GM19240 (cell line): ENCODE data around the gene ABHD16A.

ENCODE experiments used
- DNase-seq: peaks from one replicate; pipeline ENCODE4 v3.0.0; 2011; ENCODE audit warnings: low spot score; ENCODE audit not compliant: insufficient read length

The ABHD16A gene

DNA sequence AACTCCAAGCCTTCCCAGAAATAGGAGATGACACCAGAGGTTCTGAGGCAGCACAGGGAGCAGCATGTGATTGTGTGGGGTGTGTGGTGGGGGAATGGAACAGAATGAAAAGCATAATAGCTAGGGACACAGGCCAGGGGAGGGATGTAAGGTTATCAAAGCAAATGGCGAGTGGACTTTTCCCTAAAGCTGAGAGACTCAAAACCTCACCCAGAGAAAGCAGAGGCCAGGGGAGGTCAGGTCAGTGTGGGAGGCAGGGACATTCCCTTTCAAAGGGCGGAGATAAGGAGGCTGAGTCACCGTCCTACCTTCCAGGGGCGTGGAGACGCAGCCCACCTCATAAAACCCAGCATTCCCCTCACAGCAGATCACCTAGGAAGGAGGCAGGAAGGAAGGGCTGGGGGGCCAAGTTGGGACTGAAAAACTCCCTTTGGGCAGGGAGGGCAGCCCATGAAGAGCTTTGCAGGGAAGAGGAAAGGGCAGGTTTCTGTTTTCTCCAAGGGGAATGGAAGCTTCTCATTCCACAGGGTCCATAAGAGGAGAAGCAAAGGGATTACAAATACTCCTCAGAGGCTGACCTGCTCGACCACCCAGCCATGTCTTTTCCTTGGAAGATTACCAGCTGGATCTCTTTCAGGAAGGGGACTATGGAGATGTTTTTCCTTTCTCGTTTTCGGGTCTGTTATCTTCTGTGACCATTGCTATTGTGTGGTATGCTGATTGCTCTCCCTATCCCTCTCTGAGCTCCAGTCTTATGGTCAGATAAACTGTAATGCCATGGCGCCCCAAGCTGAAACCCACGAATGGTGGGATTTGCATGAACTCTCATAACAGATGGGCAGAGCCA lies 12.7 kb downstream of the ABHD16A start:
- no peak for DNase-seq

DNA sequence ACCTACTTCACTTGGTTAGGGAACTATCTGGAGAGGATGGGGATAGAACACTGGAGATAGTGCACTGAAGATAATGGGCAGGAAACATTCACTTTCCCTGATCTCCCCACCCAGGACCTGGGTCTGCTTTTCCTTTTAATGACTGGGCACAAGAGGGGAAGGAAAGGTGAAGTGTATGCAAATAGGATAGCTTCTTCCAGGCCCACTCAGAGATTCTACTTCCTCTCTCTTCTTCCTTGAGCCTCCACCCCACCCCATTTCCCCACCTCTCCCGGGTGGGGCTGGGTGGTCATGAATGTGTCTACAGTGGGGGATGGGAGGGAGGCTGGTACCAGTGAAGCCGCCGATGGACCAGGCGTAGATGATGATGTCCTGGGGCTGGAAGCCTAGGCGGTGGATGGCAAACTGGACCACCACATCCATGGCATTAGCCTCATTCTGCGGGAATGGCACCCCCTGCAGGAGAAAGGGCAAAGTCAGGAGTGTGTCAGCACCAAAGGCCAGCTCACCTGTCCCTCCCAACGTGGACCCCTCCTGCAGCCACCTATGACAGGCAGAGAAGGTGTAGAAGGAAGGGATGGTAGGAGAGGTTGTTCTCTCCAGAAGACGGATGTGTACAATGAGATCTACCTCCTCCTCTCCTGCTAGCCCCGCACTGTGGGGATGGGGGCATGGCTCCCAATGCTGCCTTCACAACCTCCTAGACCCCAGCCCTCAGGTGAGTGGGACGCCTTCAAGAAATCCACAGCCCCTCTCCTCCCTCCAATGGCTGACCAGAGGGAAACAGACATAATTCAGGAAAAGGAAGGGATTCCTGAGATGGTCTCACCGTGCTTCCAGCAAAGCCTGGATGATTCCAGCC lies 13.6 kb downstream of the ABHD16A start:
- no peak for DNase-seq

DNA sequence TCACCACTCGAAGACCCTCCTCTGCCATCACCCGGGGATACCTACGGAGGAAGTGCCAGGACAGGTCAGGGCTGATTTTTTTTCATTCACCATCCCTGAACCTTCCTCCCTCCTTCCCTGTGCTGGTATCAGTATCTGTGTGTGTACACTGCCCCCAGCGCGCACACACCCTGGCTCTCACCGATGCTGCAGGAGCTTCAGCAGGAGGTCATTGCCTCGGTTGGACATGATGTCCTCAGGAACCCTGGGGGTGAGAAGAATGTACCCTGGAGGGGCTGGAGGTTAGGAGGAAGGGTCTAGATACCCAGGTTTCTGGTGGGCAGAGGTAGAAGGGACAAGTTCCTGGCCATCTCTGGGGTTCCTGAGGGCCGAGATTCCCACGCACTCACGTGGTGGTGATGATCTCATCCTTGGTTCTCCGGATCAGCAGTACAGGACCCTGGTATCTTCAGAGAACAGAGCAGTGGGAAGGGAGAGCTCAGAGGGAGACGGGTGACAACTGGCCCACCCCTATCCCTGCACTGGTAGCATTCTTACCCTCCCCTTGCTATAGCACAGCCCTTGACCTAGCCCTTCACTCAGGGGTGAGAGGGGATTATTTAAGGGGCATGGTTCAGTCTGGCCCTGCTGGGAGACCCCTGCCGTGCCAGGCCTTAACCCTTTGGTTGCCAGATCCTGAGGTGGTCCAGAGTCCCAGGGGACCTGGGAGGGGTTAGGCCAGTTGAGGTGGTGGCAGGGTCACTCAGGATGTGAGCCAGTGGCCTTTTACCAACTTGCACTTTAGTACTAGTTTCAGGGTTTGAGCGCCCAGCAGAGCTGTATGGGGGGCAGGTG lies 15.0 kb downstream of the ABHD16A start:
- no peak for DNase-seq

DNA sequence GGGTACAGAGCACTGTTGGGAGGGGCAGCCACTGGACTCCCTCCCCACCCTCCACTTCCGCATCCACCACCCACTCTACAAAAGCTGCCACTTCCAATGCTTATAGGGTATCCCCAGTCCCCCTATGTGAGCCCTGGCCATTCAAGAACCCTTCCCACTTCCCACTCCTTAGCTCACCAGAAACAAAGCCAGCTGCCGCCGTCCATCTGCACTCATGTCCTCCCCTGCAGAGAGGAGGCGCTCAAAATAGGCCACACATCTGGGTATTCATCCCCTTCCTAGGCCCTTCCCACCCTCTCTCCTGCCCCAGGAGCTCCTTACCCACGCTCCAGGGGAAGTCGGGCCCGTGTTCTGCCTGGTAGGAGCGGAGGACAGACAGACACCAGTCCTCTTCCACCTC lies 15.8 kb downstream of the ABHD16A start:
- no peak for DNase-seq

GRCh38 chr6:31686483-31686882 lies 16.6 kb downstream of the ABHD16A start:
- no peak for DNase-seq

DNA sequence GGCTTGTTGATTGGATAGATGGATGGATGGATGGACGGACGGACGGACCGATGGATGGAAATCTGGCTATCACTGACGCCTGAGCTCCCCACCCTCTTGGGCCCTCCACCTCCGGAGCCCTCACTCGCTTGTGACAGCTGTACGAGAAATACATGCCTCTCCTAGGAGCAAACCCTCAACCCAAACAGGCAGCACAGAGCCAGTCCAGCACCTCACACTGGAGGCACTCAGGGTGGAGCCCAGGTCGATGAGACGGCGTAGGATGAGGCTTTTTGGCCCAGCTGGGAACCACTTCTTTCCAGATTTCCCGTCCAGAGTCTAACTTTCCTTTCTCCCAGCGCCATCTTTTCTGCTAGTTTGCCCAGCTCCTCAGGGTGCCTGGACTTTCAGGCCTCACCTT lies 19.5 kb downstream of the ABHD16A start:
- no peak for DNase-seq

- DNase-seq, result no peak
Observed at GRCh38 chr6:31681135-31681671, 21.9 kb downstream of the ABHD16A start.

DNA sequence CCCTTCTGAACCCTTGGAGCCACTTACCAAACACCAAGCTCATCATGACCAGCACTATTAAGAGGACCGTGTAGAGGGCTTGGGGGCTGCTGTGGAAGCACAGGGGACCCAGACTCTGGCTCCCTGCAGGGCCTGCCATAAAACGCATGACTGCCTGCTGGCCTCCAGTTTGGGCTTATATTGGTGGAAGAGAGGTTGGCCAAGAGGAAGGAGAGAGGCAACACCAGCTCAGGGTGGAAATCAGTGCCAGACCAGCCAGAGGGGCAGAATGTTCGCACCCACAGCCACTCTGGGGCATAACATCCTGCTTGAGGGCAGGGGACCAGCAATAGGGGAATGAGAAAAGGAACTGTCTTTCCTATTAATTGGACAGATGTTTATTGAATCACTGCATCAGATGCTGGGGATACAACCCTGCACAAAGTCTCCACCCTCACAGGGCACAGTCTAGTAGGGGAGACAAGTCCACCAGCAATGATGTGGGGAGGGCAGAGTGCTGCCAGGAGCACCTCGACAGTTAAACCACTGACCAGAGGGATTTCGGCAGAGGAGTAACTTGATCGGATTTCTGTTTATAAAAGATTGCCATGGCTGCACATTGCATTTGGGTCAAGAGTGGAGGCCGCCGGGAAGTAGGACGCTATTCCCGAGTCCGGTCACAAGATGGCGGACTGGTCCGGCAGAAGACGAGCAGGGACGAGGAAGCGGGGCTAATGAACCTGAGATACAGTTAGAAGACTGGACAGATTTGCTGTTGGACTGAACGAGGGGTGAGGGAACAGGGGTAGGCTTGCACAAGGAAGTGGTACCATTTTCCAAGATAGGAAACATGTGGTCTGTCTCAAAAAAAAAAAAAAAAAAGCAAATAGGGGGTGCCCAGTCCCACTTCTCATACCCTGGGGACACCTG lies 22.6 kb downstream of the ABHD16A start, which contains the start of gene LY6G5C:
LY6G5C (minus strand) TSS at position 842 of the 909 bp plus-strand sequence; CDS start at position 148, 694 bp downstream.
- peak; percentile 71 for DNase-seq

DNA sequence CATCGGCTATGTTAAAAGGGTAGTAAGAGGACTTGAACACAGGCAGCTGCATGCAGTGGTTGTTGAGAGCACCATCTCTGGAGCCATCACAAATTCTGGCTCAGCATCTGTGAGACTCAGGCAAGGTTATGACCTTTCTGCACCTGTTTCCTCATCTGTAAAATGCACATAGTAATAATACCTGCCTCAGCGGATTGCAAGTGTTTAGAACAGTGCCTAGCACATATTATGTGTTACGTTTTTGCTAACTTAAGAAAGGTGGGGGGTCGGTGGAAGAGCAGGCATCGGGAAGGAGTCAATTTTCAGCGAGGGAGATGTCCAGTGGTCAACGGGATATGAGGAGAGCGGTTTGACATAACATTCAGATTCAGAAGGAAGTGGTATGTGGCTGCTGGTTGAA lies 25.2 kb downstream of the ABHD16A start:
- no peak for DNase-seq

DNA sequence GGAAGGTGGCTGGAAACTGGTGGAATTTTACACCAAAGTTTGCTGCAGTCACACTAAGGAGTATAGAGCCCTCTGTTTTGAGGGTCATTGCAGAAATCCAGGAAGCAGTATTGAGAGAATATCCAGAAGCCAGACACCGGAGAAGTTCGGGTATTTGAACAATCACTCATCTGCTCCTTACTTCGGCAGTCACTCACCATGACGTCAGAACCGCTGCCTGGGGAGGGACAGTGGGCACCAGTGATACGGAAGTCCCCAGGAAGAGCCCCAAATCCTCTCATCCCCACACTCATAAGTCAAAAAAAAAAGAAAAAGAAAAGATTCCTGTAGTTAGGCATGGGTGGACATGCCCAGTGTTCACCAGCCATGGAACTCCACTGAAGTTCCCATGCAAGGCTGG lies 26.2 kb downstream of the ABHD16A start:
- DNase-seq, result no peak

DNA sequence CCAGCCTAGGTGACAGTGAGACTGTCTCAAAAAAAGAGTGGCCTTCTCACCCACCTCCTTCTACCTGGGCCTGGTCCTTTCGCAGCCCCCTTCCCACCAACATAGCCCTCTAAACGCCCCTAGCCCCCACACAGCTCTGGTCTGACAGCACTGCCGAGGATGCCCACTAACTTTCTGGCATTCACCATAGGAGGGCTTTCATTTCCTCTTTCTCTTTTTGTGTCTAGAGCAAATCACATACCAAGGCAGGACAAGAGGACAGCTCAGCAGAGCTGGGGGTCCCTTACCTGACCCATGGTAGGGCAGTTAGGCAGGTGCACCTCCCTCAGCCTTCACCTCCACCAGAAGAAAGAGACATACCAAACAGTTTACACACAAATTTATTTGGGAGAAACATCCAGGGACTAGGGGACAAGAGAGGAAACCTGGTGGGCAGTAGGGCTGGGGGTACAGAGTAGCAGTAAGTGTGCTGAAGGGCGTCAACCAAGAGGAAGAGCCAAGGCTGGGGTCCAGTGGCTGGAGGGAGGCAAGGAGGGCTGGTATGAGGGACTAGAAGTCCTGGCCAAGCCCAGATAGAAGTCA lies 26.7 kb downstream of the ABHD16A start:
- no peak for DNase-seq

- no peak for DNase-seq
Observed at GRCh38 chr6:31669676-31670075, 33.4 kb downstream of the ABHD16A start, which contains the start of gene LY6G5B. LY6G5B (plus strand) TSS chr6:31669976; CDS start chr6:31670951, 975 bp downstream.

DNA sequence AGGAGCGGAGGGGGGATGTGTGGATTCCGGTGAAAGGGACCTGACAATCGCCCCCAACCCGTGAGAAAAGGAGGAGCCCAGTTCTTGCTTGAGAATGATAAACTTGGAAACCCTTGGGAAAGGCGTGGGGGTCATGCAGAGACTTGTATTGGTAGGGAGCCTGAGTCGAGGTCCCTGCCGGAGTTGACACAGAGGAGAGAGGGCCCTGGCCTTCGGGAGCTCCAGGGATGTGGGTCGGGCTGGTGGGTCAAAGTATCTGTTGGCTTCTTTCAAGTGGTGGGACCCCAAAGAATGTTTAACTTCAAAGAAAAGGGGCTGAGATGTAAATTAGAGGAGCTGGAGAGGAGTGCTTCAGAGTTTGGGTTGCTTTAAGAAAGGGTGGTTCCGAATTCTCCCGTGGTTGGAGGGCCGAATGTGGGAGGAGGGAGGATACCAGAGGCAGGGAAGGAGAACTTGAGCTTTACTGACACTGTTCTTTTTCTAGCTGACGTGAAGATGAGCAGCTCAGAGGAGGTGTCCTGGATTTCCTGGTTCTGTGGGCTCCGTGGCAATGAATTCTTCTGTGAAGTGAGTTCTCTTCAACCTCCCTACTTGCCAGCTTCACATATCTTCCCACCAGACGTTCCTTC lies 36.7 kb downstream of the ABHD16A start:
- DNase-seq, result no peak

DNA sequence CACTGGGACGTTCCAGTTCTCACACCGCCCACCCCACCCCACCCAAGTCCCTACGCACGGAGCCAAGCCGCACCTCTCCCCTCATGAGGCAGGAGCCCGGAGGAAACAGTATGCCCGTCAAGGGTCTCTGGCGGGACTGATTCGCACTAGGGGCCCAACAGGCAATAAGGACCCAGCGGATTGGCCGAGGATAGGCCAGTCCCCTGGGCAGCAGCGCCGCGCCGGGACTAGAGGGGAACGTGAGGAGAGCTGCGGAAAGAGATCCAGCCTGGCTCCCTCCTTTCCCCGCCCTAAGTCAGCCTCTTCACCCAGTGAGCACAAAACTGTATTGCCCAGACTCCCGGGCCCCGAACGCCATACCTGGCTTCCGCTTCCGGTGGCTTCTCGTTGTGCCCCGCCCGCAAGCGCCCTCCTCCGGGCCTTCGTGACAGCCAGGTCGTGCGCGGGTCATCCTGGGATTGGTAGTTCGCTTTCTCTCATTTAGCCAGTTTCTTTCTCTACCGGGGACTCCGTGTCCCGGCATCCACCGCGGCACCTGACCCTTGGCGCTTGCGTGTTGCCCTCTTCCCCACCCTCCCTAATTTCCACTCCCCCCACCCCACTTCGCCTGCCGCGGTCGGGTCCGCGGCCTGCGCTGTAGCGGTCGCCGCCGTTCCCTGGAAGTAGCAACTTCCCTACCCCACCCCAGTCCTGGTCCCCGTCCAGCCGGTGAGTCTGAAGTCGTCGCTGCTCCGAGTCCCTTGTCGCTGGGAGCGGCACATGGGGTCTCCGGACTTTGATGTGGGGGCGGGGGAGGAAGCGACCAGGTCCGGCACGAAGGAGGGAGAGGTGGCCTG lies 37.4 kb downstream of the ABHD16A start, which contains the start of gene CSNK2B:
CSNK2B (plus strand) TSS at position 580 of the 836 bp plus-strand sequence. CDS start 752 bp downstream, outside the sequence.
- DNase-seq, result peak; percentile 93

DNA sequence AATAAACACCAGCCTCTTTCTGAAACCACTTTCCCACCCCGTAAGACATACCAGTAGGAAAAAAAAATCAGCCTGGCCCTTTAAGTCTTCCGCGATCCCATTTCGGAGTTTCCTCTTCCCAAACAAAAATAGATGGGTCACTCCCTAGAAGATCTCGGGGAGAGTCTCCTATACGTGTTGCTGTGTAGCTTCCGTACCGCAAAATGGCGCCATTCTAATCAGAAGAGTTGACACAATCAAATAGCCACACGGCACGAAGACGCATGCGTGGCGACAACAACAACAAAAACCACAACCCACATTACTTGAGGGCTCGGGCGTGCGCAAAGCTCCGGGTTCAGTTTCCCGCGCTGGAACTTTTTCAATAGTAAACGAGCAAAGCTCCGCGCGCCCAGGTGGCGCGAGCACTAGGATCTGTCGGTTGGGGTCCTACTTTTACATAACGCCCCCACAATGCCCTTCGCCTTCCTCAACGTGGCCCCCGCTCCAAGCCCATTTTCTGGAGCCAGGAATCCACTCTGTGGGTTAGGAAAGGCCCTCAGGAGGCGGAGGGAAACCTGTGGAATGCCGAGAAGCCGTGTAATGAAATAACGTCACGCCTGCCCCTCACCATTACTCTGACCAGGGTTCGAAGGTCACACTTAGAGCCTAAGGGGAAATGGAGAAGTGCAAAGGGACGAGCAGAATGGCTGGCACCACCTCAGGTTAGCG lies 38.2 kb downstream of the ABHD16A start, which contains the start of gene GPANK1:
GPANK1 (minus strand) TSS at position 208 of the 711 bp plus-strand sequence. CDS start 519 bp downstream, outside the sequence.
- DNase-seq, result peak; percentile 69

- no peak for DNase-seq
Observed at GRCh38 chr6:31663961-31664789, 38.9 kb downstream of the ABHD16A start.
